Stomach (tissue), 9 donors: ENCODE data around the gene MCHR1. TPM values are rescaled to one million over a fixed set of nuclear protein-coding genes. Genes with fewer than 3 reads are reported as not detected.

Experiments
- DNase-seq, 2 donors: peaks; one replicate each; pipeline versions ENCODE4 v3.0.0 to v3.0.0-alpha.2; 2013 to 2019
- H3K27ac ChIP-seq, 5 donors: fragments of 200-600 bp in 4 of 5; sonication (generic) in 4 of 5; one replicate each; pipeline ENCODE4 v1.5.1; 2013 to 2019; ENCODE audit warnings: mild to moderate bottlenecking in 1 of 5, moderate library complexity in 1 of 5
- H3K27me3 ChIP-seq, 3 donors: fragments of 200-600 bp; sonication (generic); one replicate each; pipeline ENCODE4 v1.5.1; 2017 to 2019; ENCODE audit warnings: mixed run types in 1 of 3
- H3K36me3 ChIP-seq, 4 donors: fragments of 200-600 bp; sonication (generic); 1 replicate in 3 of 4; 2 replicates in 1 of 4; pipeline ENCODE4 v1.5.1; 2016 to 2019
- H3K4me1 ChIP-seq, 4 donors: fragments of 200-600 bp; sonication (generic); one replicate each; pipeline ENCODE4 v1.5.1; 2016 to 2019
- H3K4me3 ChIP-seq, 4 donors: fragments of 200-600 bp; sonication (generic) in 3 of 4; one replicate each; pipeline ENCODE4 v1.5.1; 2016 to 2019; ENCODE audit warnings: mild to moderate bottlenecking in 1 of 4
- H3K9me3 ChIP-seq, 4 donors: fragments of 200-600 bp; sonication (generic); one replicate each; pipeline ENCODE4 v1.5.1; 2016 to 2019
- CTCF ChIP-seq, 7 experiments: fragments of 450-650 bp in 4 of 7; fragments of 200-600 bp in 3 of 7; sonication (generic) in 3 of 7; IDR thresholded peaks; one replicate each; pipeline ENCODE4 v1.5.1; 2016 to 2019; ENCODE audit warnings: antibody characterized with exemption in 7 of 7, control low read depth in 2 of 7, mild to moderate bottlenecking in 1 of 7
- EP300 ChIP-seq: sonication (generic); formaldehyde crosslinking; IDR thresholded peaks from one replicate; pipeline ENCODE4 v1.6.1; 2017; ENCODE audit warnings: antibody characterized with exemption
- POLR2A ChIP-seq, 4 donors: fragments of 450-650 bp; IDR thresholded peaks; one replicate each; pipeline ENCODE4 v1.6.1; 2016; ENCODE audit warnings: antibody characterized with exemption in 4 of 4, control low read depth in 2 of 4, mild to moderate bottlenecking in 1 of 4, moderate library complexity in 1 of 4
- POLR2AphosphoS5 ChIP-seq, 3 donors: sonication (generic); formaldehyde crosslinking; IDR thresholded peaks; one replicate each; pipeline ENCODE4 v1.6.1; 2016; ENCODE audit warnings: antibody characterized with exemption in 3 of 3
- WGBS, 5 donors: extraction: QIAGEN DNeasy Blood & Tissue Kit in 3 of 5; methylation state at CpG; one replicate each; pipeline versions ENCODE4 v1.1.5 to v1.1.7; 2013 to 2018; 5-methylcytosine and 5-hydroxymethylcytosine counted together
- intact Hi-C: fragments of 100-400 bp; cut with DNase I; formaldehyde crosslinking; loops from one replicate; pipeline ENCODE4 v1.15.1; 2023; ENCODE audit warnings: low total_unique reads
- polyA plus RNA-seq, 3 donors: library from polyadenylated mRNA; stranded (reverse); fragments of 200-250 nt; gene quantifications; one replicate each; pipeline ENCODE4 v1.2.3, GENCODE V29; 2013
- total RNA-seq, 5 donors: library from RNA; depleted of rRNA; stranded (reverse); fragments of >200 nt; gene quantifications; one replicate each; pipeline versions ENCODE4 v1.1.0 to v1.2.3, GENCODE V29; 2014 to 2016
- donor health status: healthy with polysubstance abuse.
- donor health status: Bipolar disorder and iron deficiency.
- donor health status: healthy.

MCHR1 gene
- total and polyA plus RNA-seq, 8 donors = 0.08 to 0.25 TPM; not detected in 6

- WGBS, 5 donors = 41 to 51% (median 43%) methylated on average over 4 of the region's 4 CpGs
- intact Hi-C loops = loop anchor here (5.0 kb wide), 1 partner anchor 208 kb away; no protein-coding TSS in a partner anchor
- Histone ChIP-seq H3K9me3 (no peaks in the 10 kb centered on the region), H3K4me3 (no peak overlapping the region), H3K36me3 (no peaks in the 10 kb centered on the region), H3K27me3 (no peaks in the 10 kb centered on the region), H3K4me1 (peaks cover 9 to 52% (median 20%) of the 10 kb centered on the region in 4 donors), H3K27ac (peak overlapping the region; percentile 62 to 80 (median 79))
- DNase-seq = no peak
- TF ChIP-seq CTCF (IDR thresholded peaks at IDR 0.05) (no peak), EP300 (no peak), POLR2A (IDR thresholded peaks at IDR 0.05) (no peak), POLR2AphosphoS5 (IDR thresholded peaks at IDR 0.05) (no peak)
These were observed 33.6 kb upstream of the MCHR1 start for GRCh38 chr22:40645579-40646197.

- no peaks in the 10 kb centered on the region for H3K9me3 ChIP-seq
- no peaks in the 10 kb centered on the region for H3K36me3 ChIP-seq
- H3K4me1 ChIP-seq = peaks cover 15 to 71% (median 38%) of the 10 kb centered on the region in 4 donors
- H3K27me3 ChIP-seq = no peaks in the 10 kb centered on the region
- DNase-seq = peak in 1 of 2 donors; percentile 54
- intact Hi-C loops = loop anchor here (5.0 kb wide), 1 partner anchor 211 kb away; no protein-coding TSS in a partner anchor
- TF ChIP-seq EP300 (no peak), POLR2A (IDR thresholded peaks at IDR 0.05) (no peak), POLR2AphosphoS5 (IDR thresholded peaks at IDR 0.05) (no peak), CTCF (IDR thresholded peaks at IDR 0.05) (no peak)
- WGBS, 5 donors = 57 to 79% (median 59%) methylated on average over 10 of the region's 10 CpGs
- peak overlapping the region in 4 of 5 donors; percentile 1 to 35 (median 20) for H3K27ac ChIP-seq
- H3K4me3 ChIP-seq = no peak overlapping the region
These were observed 30.9 kb upstream of the MCHR1 start for GRCh38 chr22:40648386-40648785.

DNA sequence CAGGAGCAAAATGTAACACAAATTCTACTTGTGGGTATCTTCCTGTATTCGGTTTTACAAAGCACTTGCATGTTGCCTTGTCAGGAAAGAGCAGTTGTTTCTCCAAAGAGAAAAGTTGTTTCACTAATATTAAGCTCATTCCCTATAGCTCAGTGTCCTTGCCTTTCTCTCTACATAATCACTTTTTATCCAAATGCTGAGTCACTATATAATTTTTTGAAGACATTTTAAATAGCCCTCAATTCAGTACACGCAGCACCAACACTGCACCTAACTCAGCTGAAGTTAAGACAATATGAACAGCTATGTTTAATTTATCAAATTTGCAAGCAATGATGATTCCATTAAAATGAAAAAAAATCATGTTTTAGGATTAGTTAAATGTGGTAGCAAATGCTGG lies 28.2 kb upstream of the MCHR1 start:
- H3K4me3 ChIP-seq = peak overlapping the region in 2 of 4 donors; percentile 41 to 63
- H3K36me3 ChIP-seq = no peaks in the 10 kb centered on the region
- no peak for TF ChIP-seq POLR2A (IDR thresholded peaks at IDR 0.05)
- TF ChIP-seq EP300 = no peak
- TF ChIP-seq CTCF (IDR thresholded peaks at IDR 0.05) = no peak
- no peak for TF ChIP-seq POLR2AphosphoS5 (IDR thresholded peaks at IDR 0.05)
- no peaks in the 10 kb centered on the region for H3K9me3 ChIP-seq
- DNase-seq = no peak
- H3K27me3 ChIP-seq = no peaks in the 10 kb centered on the region
- H3K4me1 ChIP-seq = peaks cover 18 to 65% (median 46%) of the 10 kb centered on the region in 4 donors
- peak overlapping the region in 4 of 5 donors; percentile 97 to 99 (median 98) for H3K27ac ChIP-seq
- intact Hi-C loops = no loop called here
- 60 to 83% (median 72%) methylated on average over 2 of the region's 2 CpGs for WGBS, 5 donors

GRCh38 chr22:40651563-40652501 lies 27.5 kb upstream of the MCHR1 start:
- peak; percentile 95 to 97 for DNase-seq
- WGBS, 5 donors = 15 to 28% (median 24%) methylated on average over 29 to 33 of the region's 33 CpGs

More at GRCh38 chr22:40651563-40652501, 27.5 kb upstream of the MCHR1 start:
- no peaks in the 10 kb centered on the region for H3K9me3 ChIP-seq
- H3K27ac ChIP-seq = peak overlapping the region; percentile 97 to 99 (median 98)
- H3K36me3 ChIP-seq = no peaks in the 10 kb centered on the region
- peak overlapping the region; percentile 40 to 64 (median 52) for H3K4me3 ChIP-seq
- H3K27me3 ChIP-seq = no peaks in the 10 kb centered on the region
- intact Hi-C loops = no loop called here
- peaks cover 17 to 57% (median 40%) of the 10 kb centered on the region in 4 donors for H3K4me1 ChIP-seq
- TF ChIP-seq EP300 (peak; percentile 36), POLR2AphosphoS5 (IDR thresholded peaks at IDR 0.05) (peak; percentile 88 to 95 (median 94)), POLR2A (IDR thresholded peaks at IDR 0.05) (peak in 2 of 4 donors; percentile 60 to 61), CTCF (IDR thresholded peaks at IDR 0.05) (no peak)
